Liver (tissue), 9 donors: Measurements from ENCODE around the gene GRID1. TPM values are rescaled to one million over a fixed set of nuclear protein-coding genes. Genes with fewer than 3 reads are reported as not detected.

Experiments
- DNase-seq: peaks from one replicate; pipeline ENCODE4 v3.0.0-alpha.2; 2017; ENCODE audit warnings: low spot score
- H3K27ac ChIP-seq, 2 donors: one replicate each; pipeline ENCODE4 v1.7.0; 2013; ENCODE audit warnings: inconsistent platforms in 2 of 2, low read length in 2 of 2, control low read depth in 1 of 2, low read depth in 1 of 2, mild to moderate bottlenecking in 1 of 2
- H3K27me3 ChIP-seq, 4 donors: one replicate each; pipeline versions ENCODE4 v1.6.1 to v1.7.0; 2013; ENCODE audit warnings: low read length in 3 of 4, inconsistent platforms in 1 of 4, mild to moderate bottlenecking in 1 of 4, moderate library complexity in 1 of 4; ENCODE audit not compliant: control insufficient read depth in 4 of 4, insufficient read depth in 4 of 4
- H3K36me3 ChIP-seq, 4 donors: one replicate each; pipeline versions ENCODE4 v1.6.1 to v1.7.0; 2013; ENCODE audit warnings: low read length in 3 of 4, mild to moderate bottlenecking in 3 of 4, low read depth in 1 of 4, moderate library complexity in 1 of 4; ENCODE audit not compliant: control insufficient read depth in 4 of 4, insufficient read depth in 3 of 4
- H3K4me1 ChIP-seq, 4 donors: one replicate each; pipeline versions ENCODE4 v1.6.1 to v1.7.0; 2013; ENCODE audit warnings: low read length in 3 of 4, mild to moderate bottlenecking in 3 of 4, moderate library complexity in 1 of 4; ENCODE audit not compliant: control insufficient read depth in 4 of 4, insufficient read depth in 4 of 4
- H3K4me3 ChIP-seq, 3 donors: one replicate each; pipeline versions ENCODE4 v1.6.1 to v1.7.0; 2013; ENCODE audit warnings: low read length in 3 of 3, control low read depth in 1 of 3, low read depth in 1 of 3, mild to moderate bottlenecking in 1 of 3
- H3K9ac ChIP-seq, 2 donors: one replicate each; pipeline ENCODE4 v1.7.0; 2013; ENCODE audit warnings: low read length in 2 of 2, mild to moderate bottlenecking in 2 of 2, moderate library complexity in 2 of 2, control low read depth in 1 of 2, low read depth in 1 of 2
- H3K9me3 ChIP-seq, 4 donors: one replicate each; pipeline versions ENCODE4 v1.6.1 to v1.7.0; 2013; ENCODE audit warnings: low read length in 3 of 4; ENCODE audit not compliant: control insufficient read depth in 4 of 4
- EGR1 ChIP-seq, 2 donors: IDR thresholded peaks; 2 replicates each; pipeline ENCODE4 v1.6.1; 2016 to 2018; ENCODE audit warnings: antibody characterized with exemption in 2 of 2, low read depth in 2 of 2
- FOXA1 ChIP-seq: IDR thresholded peaks from 2 replicates; pipeline ENCODE4 v1.6.1; 2016; ENCODE audit warnings: antibody characterized with exemption
- FOXA2 ChIP-seq: IDR thresholded peaks from 2 replicates; pipeline ENCODE4 v1.6.1; 2016; ENCODE audit warnings: antibody characterized with exemption
- GABPA ChIP-seq, 2 donors: IDR thresholded peaks in 1 of 2; conservative IDR thresholded peaks in 1 of 2; 2 replicates each; pipeline ENCODE4 v1.6.1; 2016; ENCODE audit warnings: antibody characterized with exemption in 2 of 2, mild to moderate bottlenecking in 1 of 2, moderate library complexity in 1 of 2
- HNF4A ChIP-seq, 2 donors: conservative IDR thresholded peaks; 2 replicates each; pipeline ENCODE4 v1.6.1; 2016; ENCODE audit warnings: antibody characterized with exemption in 2 of 2, mild to moderate bottlenecking in 2 of 2
- HNF4G ChIP-seq: IDR thresholded peaks from 2 replicates; pipeline ENCODE4 v1.6.1; 2016; ENCODE audit warnings: antibody characterized with exemption
- JUND ChIP-seq, 2 donors: IDR thresholded peaks; 2 replicates each; pipeline ENCODE4 v1.6.1; 2016; ENCODE audit warnings: antibody characterized with exemption in 2 of 2
- NR2F2 ChIP-seq: IDR thresholded peaks from 2 replicates; pipeline ENCODE4 v1.6.1; 2016; ENCODE audit warnings: antibody characterized with exemption
- RAD21 ChIP-seq, 2 donors: IDR thresholded peaks; 2 replicates each; pipeline ENCODE4 v1.6.1; 2016; ENCODE audit warnings: antibody characterized with exemption in 2 of 2, mild to moderate bottlenecking in 2 of 2
- RXRA ChIP-seq, 2 donors: IDR thresholded peaks; 2 replicates each; pipeline ENCODE4 v1.6.1; 2017 to 2018; ENCODE audit warnings: antibody characterized with exemption in 2 of 2, mild to moderate bottlenecking in 1 of 2
- SP1 ChIP-seq: IDR thresholded peaks from 2 replicates; pipeline ENCODE4 v1.6.1; 2018; ENCODE audit warnings: antibody characterized with exemption, mild to moderate bottlenecking
- TAF1 ChIP-seq: conservative IDR thresholded peaks from 2 replicates; pipeline ENCODE4 v1.6.1; 2016; ENCODE audit warnings: antibody characterized with exemption, mild to moderate bottlenecking
- YY1 ChIP-seq: IDR thresholded peaks from 2 replicates; pipeline ENCODE4 v1.6.1; 2016; ENCODE audit warnings: antibody characterized with exemption, mild to moderate bottlenecking
- WGBS: extraction: QIAGEN DNeasy Blood & Tissue Kit; methylation state at CpG from one replicate; pipeline ENCODE4 v1.1.7; 2013; 5-methylcytosine and 5-hydroxymethylcytosine counted together
- polyA plus RNA-seq, 2 donors: library from polyadenylated mRNA; stranded (reverse) in 1 of 2; unstranded in 1 of 2; fragments of 200-250 nt in 1 of 2; fragments of >200 nt in 1 of 2; fragmentation: Nextera tagmentation in 1 of 2; extraction: Ambion mirVana in 1 of 2; gene quantifications; one replicate each; pipeline versions ENCODE4 v1.2.1 to v1.2.3, GENCODE V29; 2013 to 2015
- total RNA-seq, 2 donors: library from RNA; depleted of rRNA; stranded (reverse); fragments of >200 nt; gene quantifications; one replicate each; pipeline ENCODE4 v1.2.3, GENCODE V29; 2014
- TF ChIP-seq, protein P1 (sequence below): IDR thresholded peaks from 2 replicates; pipeline ENCODE4 v1.6.1; 2016; ENCODE audit warnings: antibody characterized with exemption
- TF ChIP-seq, protein P2 (sequence below): fragments of 150-350 bp; IDR thresholded peaks from 2 replicates; pipeline ENCODE4 v1.5.1; 2017; ENCODE audit warnings: improper control_type of control experiment, low read depth, low read length; ENCODE audit not compliant: missing input control
- TF ChIP-seq, protein P3 (sequence below): IDR thresholded peaks from 2 replicates; pipeline ENCODE4 v1.6.1; 2016; ENCODE audit warnings: antibody characterized with exemption
- TF ChIP-seq, protein P4 (sequence below): IDR thresholded peaks from 2 replicates; pipeline ENCODE4 v1.6.1; 2016; ENCODE audit warnings: antibody characterized with exemption, mild to moderate bottlenecking
- TF ChIP-seq, protein P5 (sequence below): IDR thresholded peaks from 2 replicates; pipeline ENCODE4 v1.6.1; 2016; ENCODE audit warnings: antibody characterized with exemption
- donor health status: healthy.
- donor health status: healthy.
- donor health status: healthy.
- donor health status: healthy.
- donor health status: healthy.

GRID1 gene
- total and polyA plus RNA-seq, 4 donors, result 0.09 to 0.17 (median 0.14) TPM; not detected in 1

DNA sequence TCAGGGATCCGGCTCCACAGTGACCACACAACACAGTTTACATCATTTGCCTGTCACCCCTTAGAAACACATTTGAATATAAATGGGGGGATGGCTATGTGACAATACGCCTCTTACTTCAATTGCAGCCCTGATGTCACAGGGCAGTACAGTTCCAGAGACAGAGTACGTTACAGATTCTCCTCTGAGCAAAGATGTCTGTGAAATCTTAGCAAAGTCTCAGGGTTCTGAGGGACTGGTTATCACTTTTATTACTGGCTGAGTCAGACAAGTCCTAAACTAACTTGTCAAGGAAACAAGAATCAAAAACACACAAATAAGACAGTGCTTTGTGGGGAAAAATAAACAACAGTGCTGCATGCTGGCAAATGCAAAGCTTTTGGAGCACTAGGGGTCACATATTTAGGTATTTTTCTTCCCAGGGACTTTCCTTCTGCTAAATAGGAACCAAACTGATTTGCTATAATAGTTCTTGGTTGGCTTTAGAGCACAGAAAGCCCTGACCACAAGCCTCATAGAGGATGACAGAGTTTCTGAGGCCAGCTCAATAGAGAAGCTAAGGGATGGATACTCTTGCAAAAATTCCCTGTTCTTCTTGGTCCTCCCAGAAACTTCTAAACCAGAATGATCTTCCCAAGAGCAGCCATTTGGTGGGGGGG, 501.6 kb downstream of the GRID1 start:
- no peak overlapping the region for H3K9ac ChIP-seq
- H3K27me3 ChIP-seq, result no peaks in the 10 kb centered on the region
- no peaks in the 10 kb centered on the region for H3K36me3 ChIP-seq
- TF ChIP-seq FOXA1, result no peak
- no peak for TF ChIP-seq RAD21 (IDR thresholded peaks at IDR 0.05)
- TF ChIP-seq, protein P1, sequence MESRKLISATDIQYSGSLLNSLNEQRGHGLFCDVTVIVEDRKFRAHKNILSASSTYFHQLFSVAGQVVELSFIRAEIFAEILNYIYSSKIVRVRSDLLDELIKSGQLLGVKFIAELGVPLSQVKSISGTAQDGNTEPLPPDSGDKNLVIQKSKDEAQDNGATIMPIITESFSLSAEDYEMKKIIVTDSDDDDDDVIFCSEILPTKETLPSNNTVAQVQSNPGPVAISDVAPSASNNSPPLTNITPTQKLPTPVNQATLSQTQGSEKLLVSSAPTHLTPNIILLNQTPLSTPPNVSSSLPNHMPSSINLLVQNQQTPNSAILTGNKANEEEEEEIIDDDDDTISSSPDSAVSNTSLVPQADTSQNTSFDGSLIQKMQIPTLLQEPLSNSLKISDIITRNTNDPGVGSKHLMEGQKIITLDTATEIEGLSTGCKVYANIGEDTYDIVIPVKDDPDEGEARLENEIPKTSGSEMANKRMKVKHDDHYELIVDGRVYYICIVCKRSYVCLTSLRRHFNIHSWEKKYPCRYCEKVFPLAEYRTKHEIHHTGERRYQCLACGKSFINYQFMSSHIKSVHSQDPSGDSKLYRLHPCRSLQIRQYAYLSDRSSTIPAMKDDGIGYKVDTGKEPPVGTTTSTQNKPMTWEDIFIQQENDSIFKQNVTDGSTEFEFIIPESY, result no peak
- H3K27ac ChIP-seq, result no peak overlapping the region
- no peak for DNase-seq
- H3K4me1 ChIP-seq, result peaks cover 3 to 13% (median 10%) of the 10 kb centered on the region in 4 donors
- no peaks in the 10 kb centered on the region for H3K9me3 ChIP-seq
- 83% methylated on average over 3 of the region's 3 CpGs for WGBS
- H3K4me3 ChIP-seq, result no peak overlapping the region

DNA sequence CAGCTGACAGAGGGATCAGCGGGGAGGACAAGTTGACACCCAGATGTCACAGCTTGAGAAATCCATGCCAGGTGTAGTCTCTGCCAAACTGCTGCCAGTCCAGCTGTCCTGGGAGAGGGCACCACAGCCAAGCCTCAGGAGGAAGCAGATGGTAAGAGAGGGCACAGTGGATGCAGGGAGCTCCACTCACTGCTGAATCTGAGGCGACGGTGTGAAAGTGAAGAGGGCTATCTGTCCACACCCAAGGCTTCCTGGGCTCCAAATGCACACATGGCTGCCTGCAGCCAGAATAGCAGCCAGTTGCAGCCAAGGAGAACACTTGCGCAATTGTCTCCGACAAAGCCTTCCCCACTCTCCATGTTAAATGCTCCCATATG, 502.4 kb downstream of the GRID1 start:
- H3K27me3 ChIP-seq, result no peaks in the 10 kb centered on the region
- TF ChIP-seq, protein P1, result no peak
- TF ChIP-seq RXRA (IDR thresholded peaks at IDR 0.05) (no peak), YY1 (no peak), NR2F2 (no peak), RAD21 (IDR thresholded peaks at IDR 0.05) (no peak), SP1 (no peak), FOXA2 (no peak), GABPA (IDR thresholded peaks at IDR 0.05 in 1 of 2, conservative IDR thresholded peaks at IDR 0.05 in 1 of 2) (no peak), FOXA1 (no peak), HNF4G (no peak), JUND (IDR thresholded peaks at IDR 0.05) (no peak), HNF4A (conservative IDR thresholded peaks at IDR 0.05) (no peak), TAF1 (no peak), EGR1 (IDR thresholded peaks at IDR 0.05; ENCODE audit: low read depth in 2 of 2) (no peak)
- TF ChIP-seq, protein P2, sequence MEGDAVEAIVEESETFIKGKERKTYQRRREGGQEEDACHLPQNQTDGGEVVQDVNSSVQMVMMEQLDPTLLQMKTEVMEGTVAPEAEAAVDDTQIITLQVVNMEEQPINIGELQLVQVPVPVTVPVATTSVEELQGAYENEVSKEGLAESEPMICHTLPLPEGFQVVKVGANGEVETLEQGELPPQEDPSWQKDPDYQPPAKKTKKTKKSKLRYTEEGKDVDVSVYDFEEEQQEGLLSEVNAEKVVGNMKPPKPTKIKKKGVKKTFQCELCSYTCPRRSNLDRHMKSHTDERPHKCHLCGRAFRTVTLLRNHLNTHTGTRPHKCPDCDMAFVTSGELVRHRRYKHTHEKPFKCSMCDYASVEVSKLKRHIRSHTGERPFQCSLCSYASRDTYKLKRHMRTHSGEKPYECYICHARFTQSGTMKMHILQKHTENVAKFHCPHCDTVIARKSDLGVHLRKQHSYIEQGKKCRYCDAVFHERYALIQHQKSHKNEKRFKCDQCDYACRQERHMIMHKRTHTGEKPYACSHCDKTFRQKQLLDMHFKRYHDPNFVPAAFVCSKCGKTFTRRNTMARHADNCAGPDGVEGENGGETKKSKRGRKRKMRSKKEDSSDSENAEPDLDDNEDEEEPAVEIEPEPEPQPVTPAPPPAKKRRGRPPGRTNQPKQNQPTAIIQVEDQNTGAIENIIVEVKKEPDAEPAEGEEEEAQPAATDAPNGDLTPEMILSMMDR, result no peak
- TF ChIP-seq, protein P3, sequence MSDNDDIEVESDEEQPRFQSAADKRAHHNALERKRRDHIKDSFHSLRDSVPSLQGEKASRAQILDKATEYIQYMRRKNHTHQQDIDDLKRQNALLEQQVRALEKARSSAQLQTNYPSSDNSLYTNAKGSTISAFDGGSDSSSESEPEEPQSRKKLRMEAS, result no peak
- TF ChIP-seq, protein P4, sequence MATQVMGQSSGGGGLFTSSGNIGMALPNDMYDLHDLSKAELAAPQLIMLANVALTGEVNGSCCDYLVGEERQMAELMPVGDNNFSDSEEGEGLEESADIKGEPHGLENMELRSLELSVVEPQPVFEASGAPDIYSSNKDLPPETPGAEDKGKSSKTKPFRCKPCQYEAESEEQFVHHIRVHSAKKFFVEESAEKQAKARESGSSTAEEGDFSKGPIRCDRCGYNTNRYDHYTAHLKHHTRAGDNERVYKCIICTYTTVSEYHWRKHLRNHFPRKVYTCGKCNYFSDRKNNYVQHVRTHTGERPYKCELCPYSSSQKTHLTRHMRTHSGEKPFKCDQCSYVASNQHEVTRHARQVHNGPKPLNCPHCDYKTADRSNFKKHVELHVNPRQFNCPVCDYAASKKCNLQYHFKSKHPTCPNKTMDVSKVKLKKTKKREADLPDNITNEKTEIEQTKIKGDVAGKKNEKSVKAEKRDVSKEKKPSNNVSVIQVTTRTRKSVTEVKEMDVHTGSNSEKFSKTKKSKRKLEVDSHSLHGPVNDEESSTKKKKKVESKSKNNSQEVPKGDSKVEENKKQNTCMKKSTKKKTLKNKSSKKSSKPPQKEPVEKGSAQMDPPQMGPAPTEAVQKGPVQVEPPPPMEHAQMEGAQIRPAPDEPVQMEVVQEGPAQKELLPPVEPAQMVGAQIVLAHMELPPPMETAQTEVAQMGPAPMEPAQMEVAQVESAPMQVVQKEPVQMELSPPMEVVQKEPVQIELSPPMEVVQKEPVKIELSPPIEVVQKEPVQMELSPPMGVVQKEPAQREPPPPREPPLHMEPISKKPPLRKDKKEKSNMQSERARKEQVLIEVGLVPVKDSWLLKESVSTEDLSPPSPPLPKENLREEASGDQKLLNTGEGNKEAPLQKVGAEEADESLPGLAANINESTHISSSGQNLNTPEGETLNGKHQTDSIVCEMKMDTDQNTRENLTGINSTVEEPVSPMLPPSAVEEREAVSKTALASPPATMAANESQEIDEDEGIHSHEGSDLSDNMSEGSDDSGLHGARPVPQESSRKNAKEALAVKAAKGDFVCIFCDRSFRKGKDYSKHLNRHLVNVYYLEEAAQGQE, result no peak
- TF ChIP-seq, protein P5, sequence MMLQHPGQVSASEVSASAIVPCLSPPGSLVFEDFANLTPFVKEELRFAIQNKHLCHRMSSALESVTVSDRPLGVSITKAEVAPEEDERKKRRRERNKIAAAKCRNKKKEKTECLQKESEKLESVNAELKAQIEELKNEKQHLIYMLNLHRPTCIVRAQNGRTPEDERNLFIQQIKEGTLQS, result no peak

More for the DNA sequence above, 502.4 kb downstream of the GRID1 start:
- Histone ChIP-seq H3K4me3 (no peak overlapping the region), H3K27ac (no peak overlapping the region), H3K4me1 (peaks cover 3 to 12% (median 10%) of the 10 kb centered on the region in 4 donors), H3K9me3 (no peaks in the 10 kb centered on the region), H3K9ac (no peak overlapping the region), H3K36me3 (no peaks in the 10 kb centered on the region)
- WGBS, result 65% methylated on average over 5 of the region's 5 CpGs
- DNase-seq, result no peak
